Measurements from ENCODE around the gene NUDT3. TPM values are rescaled to one million over a fixed set of nuclear protein-coding genes. Genes with fewer than 3 reads are reported as not detected.
A peak's percentile ranks its signal among the peaks of the same experiment; 100 is the strongest.
"Not testable (repeated sequence)": the region's sequence is repeated elsewhere in the genome, so short reads cannot be mapped to it uniquely, and the experiment has no call there.

Gene NUDT3
- total RNA-seq, 1 experiment from 2014 or later, result 41.7 TPM

- Histone ChIP-seq H3K4me3 (ENCODE audit: low read length) (peak overlapping the region; percentile 40; the same call in 1 of the 2 replicates), H2AFZ (ENCODE audit: low read length) (no peak overlapping the region), H3K27me3 (ENCODE audit: low read length) (no peaks in the 10 kb centered on the region), H3K4me2 (ENCODE audit: low read depth, low read length, poor library complexity, severe bottlenecking) (peak overlapping the region; percentile 75), H3K79me2 (ENCODE audit: low read length) (peaks cover 82% of the 10 kb centered on the region), H3K36me3 (ENCODE audit: insufficient read depth, low read length) (0 out of 2 replicates have a peak, but pooled peaks cover 6% of the 10 kb centered on the region), H3K4me1 (ENCODE audit: low read length) (peaks cover 69% of the 10 kb centered on the region), H3K9me3 (ENCODE audit: low read length) (no peaks in the 10 kb centered on the region), H3K9me2 (replicated peaks; ENCODE audit: insufficient read depth, low read length) (no peaks in the 10 kb centered on the region), H3K9ac (ENCODE audit: low read length) (0 out of 2 replicates have a peak overlapping the region, but pooled peaks have one; percentile 49), H4K20me1 (ENCODE audit: insufficient read depth, low read depth, low read length) (no peaks in the 10 kb centered on the region), H3K27ac (ENCODE audit: low read length) (peak overlapping the region; percentile 88)
- DNase-seq, result no peak
Measured at GRCh38 chr6:34333858-34334257, 58.6 kb downstream of the NUDT3 start.

DNA sequence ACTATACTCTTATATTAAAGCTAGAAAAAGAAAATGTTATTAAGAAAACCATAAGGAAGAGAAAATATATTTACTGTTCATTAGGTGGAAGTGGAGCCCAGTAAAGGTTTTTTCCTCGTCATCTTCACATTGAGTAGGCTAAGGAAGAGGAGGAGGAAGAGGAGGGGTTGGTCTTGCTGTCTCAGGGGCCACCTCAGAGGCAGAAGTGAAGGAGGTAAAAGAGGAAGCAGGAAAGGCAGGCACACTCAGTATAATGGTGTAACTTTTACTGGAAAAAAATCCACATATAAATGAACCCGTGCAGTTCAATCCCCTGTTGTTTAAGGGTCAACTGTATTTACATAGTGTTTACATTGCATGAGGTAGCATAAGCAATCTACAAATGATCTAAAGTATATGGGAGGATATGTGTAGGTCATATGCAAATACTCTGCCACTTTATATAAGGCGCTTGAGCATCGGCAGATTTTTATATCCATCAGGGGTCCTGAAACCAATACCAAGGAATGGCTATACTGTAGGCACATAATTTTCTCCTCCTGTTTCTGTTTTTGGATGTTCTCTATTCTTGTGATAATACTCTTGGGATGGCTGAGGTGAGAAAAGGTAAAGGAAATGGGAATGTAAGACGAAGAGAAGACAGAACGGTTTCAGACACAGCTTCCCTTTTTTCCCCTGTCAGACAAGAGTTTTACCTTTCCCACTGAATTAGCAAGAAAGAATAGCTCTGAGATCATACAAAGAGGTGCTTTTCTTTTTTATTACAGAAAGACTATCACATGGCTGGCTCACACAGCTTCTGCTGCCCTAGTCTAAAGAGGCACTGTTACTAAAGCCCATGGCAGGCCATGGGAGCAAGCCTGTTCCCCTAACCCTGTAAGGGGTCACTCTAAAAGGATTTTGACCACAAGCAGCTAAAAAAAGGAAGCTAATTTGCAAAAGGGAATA lies 59.9 kb downstream of the NUDT3 start:
- Histone ChIP-seq H3K9me2 (replicated peaks; ENCODE audit: insufficient read depth, low read length) (no peaks in the 10 kb centered on the region), H3K36me3 (ENCODE audit: insufficient read depth, low read length) (0 out of 2 replicates have a peak, but pooled peaks cover 6% of the 10 kb centered on the region), H2AFZ (ENCODE audit: low read length) (no peak overlapping the region), H3K27ac (ENCODE audit: low read length) (peak overlapping the region; percentile 88), H3K9ac (ENCODE audit: low read length) (peak overlapping the region; percentile 49), H3K9me3 (ENCODE audit: low read length) (no peaks in the 10 kb centered on the region), H3K79me2 (ENCODE audit: low read length) (peaks cover 81% of the 10 kb centered on the region), H3K4me1 (ENCODE audit: low read length) (peaks cover 55% of the 10 kb centered on the region), H3K4me3 (ENCODE audit: low read length) (peak overlapping the region; percentile 40), H3K4me2 (ENCODE audit: low read depth, low read length, poor library complexity, severe bottlenecking) (peak overlapping the region; percentile 75), H3K27me3 (ENCODE audit: low read length) (no peaks in the 10 kb centered on the region), H4K20me1 (ENCODE audit: insufficient read depth, low read depth, low read length) (no peaks in the 10 kb centered on the region)
- peak; percentile 65 for DNase-seq

- H3K36me3 ChIP-seq (ENCODE audit: insufficient read depth, low read length), result 0 out of 2 replicates have a peak, but pooled peaks cover 6% of the 10 kb centered on the region
- no peak for DNase-seq
- H3K4me3 ChIP-seq (ENCODE audit: low read length), result no peak overlapping the region
- no peaks in the 10 kb centered on the region for H4K20me1 ChIP-seq (ENCODE audit: insufficient read depth, low read depth, low read length)
- H3K9me3 ChIP-seq (ENCODE audit: low read length), result no peaks in the 10 kb centered on the region
- H3K27me3 ChIP-seq (ENCODE audit: low read length), result no peaks in the 10 kb centered on the region
- peaks cover 78% of the 10 kb centered on the region for H3K79me2 ChIP-seq (ENCODE audit: low read length)
- peak overlapping the region; percentile 75 for H3K4me2 ChIP-seq (ENCODE audit: low read depth, low read length, poor library complexity, severe bottlenecking)
- peak overlapping the region; percentile 88 for H3K27ac ChIP-seq (ENCODE audit: low read length)
- no peak overlapping the region for H3K9ac ChIP-seq (ENCODE audit: low read length)
- no peak overlapping the region for H2AFZ ChIP-seq (ENCODE audit: low read length)
- H3K9me2 ChIP-seq (replicated peaks; ENCODE audit: insufficient read depth, low read length), result no peaks in the 10 kb centered on the region
- H3K4me1 ChIP-seq (ENCODE audit: low read length), result peaks cover 45% of the 10 kb centered on the region
Measured at GRCh38 chr6:34331371-34332050, 61.0 kb downstream of the NUDT3 start.

GRCh38 chr6:34329814-34330213 lies 62.7 kb downstream of the NUDT3 start:
- H3K9me3 ChIP-seq (ENCODE audit: low read length); H4K20me1 ChIP-seq (ENCODE audit: insufficient read depth, low read depth, low read length); DNase-seq; H3K4me2 ChIP-seq (ENCODE audit: low read depth, low read length, poor library complexity, severe bottlenecking); H3K9ac ChIP-seq (ENCODE audit: low read length); H3K36me3 ChIP-seq (ENCODE audit: insufficient read depth, low read length); H3K27me3 ChIP-seq (ENCODE audit: low read length); H3K27ac ChIP-seq (ENCODE audit: low read length); H2AFZ ChIP-seq (ENCODE audit: low read length); H3K9me2 ChIP-seq (replicated peaks; ENCODE audit: insufficient read depth, low read length); H3K4me3 ChIP-seq (ENCODE audit: low read length): not testable (repeated sequence)
- Histone ChIP-seq H3K4me1 (ENCODE audit: low read length) (peaks cover 43% of the 10 kb centered on the region), H3K79me2 (ENCODE audit: low read length) (peaks cover 85% of the 10 kb centered on the region)

GRCh38 chr6:34328969-34329368 lies 63.5 kb downstream of the NUDT3 start:
- H3K36me3 ChIP-seq (ENCODE audit: insufficient read depth, low read length), result 0 out of 2 replicates have a peak, but pooled peaks cover 6% of the 10 kb centered on the region
- no peaks in the 10 kb centered on the region for H3K27me3 ChIP-seq (ENCODE audit: low read length)
- H3K9me3 ChIP-seq (ENCODE audit: low read length), result no peaks in the 10 kb centered on the region
- H3K9me2 ChIP-seq (replicated peaks; ENCODE audit: insufficient read depth, low read length), result no peaks in the 10 kb centered on the region
- no peak overlapping the region for H3K4me3 ChIP-seq (ENCODE audit: low read length)
- peaks cover 85% of the 10 kb centered on the region for H3K79me2 ChIP-seq (ENCODE audit: low read length)
- H4K20me1 ChIP-seq (ENCODE audit: insufficient read depth, low read depth, low read length), result no peaks in the 10 kb centered on the region
- no peak for DNase-seq
- no peak overlapping the region for H3K9ac ChIP-seq (ENCODE audit: low read length)
- H3K27ac ChIP-seq (ENCODE audit: low read length), result peak overlapping the region; percentile 41; the same call in 1 of the 2 replicates
- H3K4me1 ChIP-seq (ENCODE audit: low read length), result peaks cover 34% of the 10 kb centered on the region
- no peak overlapping the region for H2AFZ ChIP-seq (ENCODE audit: low read length)
- H3K4me2 ChIP-seq (ENCODE audit: low read depth, low read length, poor library complexity, severe bottlenecking), result no peak overlapping the region

- not testable (repeated sequence) for H3K27me3 ChIP-seq (ENCODE audit: low read length); H3K9me2 ChIP-seq (replicated peaks; ENCODE audit: insufficient read depth, low read length); H3K9ac ChIP-seq (ENCODE audit: low read length); H3K4me3 ChIP-seq (ENCODE audit: low read length); H4K20me1 ChIP-seq (ENCODE audit: insufficient read depth, low read depth, low read length); H3K9me3 ChIP-seq (ENCODE audit: low read length); H3K4me2 ChIP-seq (ENCODE audit: low read depth, low read length, poor library complexity, severe bottlenecking); H3K27ac ChIP-seq (ENCODE audit: low read length); DNase-seq; H3K36me3 ChIP-seq (ENCODE audit: insufficient read depth, low read length); H2AFZ ChIP-seq (ENCODE audit: low read length)
- Histone ChIP-seq H3K79me2 (ENCODE audit: low read length) (peaks cover 85% of the 10 kb centered on the region), H3K4me1 (ENCODE audit: low read length) (peaks cover 20% of the 10 kb centered on the region)
Measured at GRCh38 chr6:34327313-34328205, 64.9 kb downstream of the NUDT3 start.

- H3K27ac ChIP-seq (ENCODE audit: low read length), result no peak overlapping the region
- H3K27me3 ChIP-seq (ENCODE audit: low read length), result no peaks in the 10 kb centered on the region
- DNase-seq, result no peak
- H3K79me2 ChIP-seq (ENCODE audit: low read length), result peaks cover 80% of the 10 kb centered on the region
- H3K36me3 ChIP-seq (ENCODE audit: insufficient read depth, low read length), result no peaks in the 10 kb centered on the region
- H3K9ac ChIP-seq (ENCODE audit: low read length), result no peak overlapping the region
- peaks cover 7% of the 10 kb centered on the region; the same call in 1 of the 2 replicates for H3K4me1 ChIP-seq (ENCODE audit: low read length)
- no peaks in the 10 kb centered on the region for H3K9me2 ChIP-seq (replicated peaks; ENCODE audit: insufficient read depth, low read length)
- H3K4me2 ChIP-seq (ENCODE audit: low read depth, low read length, poor library complexity, severe bottlenecking), result no peak overlapping the region
- no peaks in the 10 kb centered on the region for H3K9me3 ChIP-seq (ENCODE audit: low read length)
- H4K20me1 ChIP-seq (ENCODE audit: insufficient read depth, low read depth, low read length), result no peaks in the 10 kb centered on the region
- no peak overlapping the region for H2AFZ ChIP-seq (ENCODE audit: low read length)
- no peak overlapping the region for H3K4me3 ChIP-seq (ENCODE audit: low read length)
Measured at GRCh38 chr6:34325633-34326032, 66.8 kb downstream of the NUDT3 start.
